Liver (tissue), 2 donors: ENCODE data around the gene DCX.

Source experiments
- TF ChIP-seq, protein P1 (sequence below): fragments of 150-350 bp; IDR thresholded peaks from 2 replicates; pipeline ENCODE4 v1.5.1; 2017; ENCODE audit warnings: improper control_type of control experiment, low read depth, low read length; ENCODE audit not compliant: missing input control
- TF ChIP-seq, protein P2 (sequence below): IDR thresholded peaks from 2 replicates; pipeline ENCODE4 v1.6.1; 2016; ENCODE audit warnings: antibody characterized with exemption
- TF ChIP-seq, protein P3 (sequence below): IDR thresholded peaks from 2 replicates; pipeline ENCODE4 v1.6.1; 2016; ENCODE audit warnings: antibody characterized with exemption, mild to moderate bottlenecking
- donor health status: healthy.

DNA sequence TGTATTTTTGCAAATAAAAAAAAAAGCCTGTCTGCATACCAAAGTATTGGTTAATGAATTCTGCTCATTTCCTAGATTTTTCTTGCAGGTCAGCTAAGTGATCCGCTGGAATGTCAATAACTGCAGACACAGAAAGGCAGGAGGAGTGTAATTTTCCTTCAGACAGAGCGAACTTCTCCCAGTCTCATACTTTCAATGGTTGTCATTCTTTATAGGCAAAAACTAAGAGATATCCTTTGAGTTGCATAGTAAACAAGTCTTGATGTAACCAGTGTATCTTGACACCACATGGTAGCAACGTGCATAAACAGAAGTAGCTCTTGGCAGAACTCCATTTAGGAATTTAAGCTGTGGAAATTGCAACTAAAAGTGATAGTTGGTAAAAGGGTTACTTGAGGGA is 149.9 kb downstream of the DCX start:
- TF ChIP-seq, protein P1, sequence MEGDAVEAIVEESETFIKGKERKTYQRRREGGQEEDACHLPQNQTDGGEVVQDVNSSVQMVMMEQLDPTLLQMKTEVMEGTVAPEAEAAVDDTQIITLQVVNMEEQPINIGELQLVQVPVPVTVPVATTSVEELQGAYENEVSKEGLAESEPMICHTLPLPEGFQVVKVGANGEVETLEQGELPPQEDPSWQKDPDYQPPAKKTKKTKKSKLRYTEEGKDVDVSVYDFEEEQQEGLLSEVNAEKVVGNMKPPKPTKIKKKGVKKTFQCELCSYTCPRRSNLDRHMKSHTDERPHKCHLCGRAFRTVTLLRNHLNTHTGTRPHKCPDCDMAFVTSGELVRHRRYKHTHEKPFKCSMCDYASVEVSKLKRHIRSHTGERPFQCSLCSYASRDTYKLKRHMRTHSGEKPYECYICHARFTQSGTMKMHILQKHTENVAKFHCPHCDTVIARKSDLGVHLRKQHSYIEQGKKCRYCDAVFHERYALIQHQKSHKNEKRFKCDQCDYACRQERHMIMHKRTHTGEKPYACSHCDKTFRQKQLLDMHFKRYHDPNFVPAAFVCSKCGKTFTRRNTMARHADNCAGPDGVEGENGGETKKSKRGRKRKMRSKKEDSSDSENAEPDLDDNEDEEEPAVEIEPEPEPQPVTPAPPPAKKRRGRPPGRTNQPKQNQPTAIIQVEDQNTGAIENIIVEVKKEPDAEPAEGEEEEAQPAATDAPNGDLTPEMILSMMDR: no peak
- TF ChIP-seq, protein P2, sequence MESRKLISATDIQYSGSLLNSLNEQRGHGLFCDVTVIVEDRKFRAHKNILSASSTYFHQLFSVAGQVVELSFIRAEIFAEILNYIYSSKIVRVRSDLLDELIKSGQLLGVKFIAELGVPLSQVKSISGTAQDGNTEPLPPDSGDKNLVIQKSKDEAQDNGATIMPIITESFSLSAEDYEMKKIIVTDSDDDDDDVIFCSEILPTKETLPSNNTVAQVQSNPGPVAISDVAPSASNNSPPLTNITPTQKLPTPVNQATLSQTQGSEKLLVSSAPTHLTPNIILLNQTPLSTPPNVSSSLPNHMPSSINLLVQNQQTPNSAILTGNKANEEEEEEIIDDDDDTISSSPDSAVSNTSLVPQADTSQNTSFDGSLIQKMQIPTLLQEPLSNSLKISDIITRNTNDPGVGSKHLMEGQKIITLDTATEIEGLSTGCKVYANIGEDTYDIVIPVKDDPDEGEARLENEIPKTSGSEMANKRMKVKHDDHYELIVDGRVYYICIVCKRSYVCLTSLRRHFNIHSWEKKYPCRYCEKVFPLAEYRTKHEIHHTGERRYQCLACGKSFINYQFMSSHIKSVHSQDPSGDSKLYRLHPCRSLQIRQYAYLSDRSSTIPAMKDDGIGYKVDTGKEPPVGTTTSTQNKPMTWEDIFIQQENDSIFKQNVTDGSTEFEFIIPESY: no peak
- TF ChIP-seq, protein P3, sequence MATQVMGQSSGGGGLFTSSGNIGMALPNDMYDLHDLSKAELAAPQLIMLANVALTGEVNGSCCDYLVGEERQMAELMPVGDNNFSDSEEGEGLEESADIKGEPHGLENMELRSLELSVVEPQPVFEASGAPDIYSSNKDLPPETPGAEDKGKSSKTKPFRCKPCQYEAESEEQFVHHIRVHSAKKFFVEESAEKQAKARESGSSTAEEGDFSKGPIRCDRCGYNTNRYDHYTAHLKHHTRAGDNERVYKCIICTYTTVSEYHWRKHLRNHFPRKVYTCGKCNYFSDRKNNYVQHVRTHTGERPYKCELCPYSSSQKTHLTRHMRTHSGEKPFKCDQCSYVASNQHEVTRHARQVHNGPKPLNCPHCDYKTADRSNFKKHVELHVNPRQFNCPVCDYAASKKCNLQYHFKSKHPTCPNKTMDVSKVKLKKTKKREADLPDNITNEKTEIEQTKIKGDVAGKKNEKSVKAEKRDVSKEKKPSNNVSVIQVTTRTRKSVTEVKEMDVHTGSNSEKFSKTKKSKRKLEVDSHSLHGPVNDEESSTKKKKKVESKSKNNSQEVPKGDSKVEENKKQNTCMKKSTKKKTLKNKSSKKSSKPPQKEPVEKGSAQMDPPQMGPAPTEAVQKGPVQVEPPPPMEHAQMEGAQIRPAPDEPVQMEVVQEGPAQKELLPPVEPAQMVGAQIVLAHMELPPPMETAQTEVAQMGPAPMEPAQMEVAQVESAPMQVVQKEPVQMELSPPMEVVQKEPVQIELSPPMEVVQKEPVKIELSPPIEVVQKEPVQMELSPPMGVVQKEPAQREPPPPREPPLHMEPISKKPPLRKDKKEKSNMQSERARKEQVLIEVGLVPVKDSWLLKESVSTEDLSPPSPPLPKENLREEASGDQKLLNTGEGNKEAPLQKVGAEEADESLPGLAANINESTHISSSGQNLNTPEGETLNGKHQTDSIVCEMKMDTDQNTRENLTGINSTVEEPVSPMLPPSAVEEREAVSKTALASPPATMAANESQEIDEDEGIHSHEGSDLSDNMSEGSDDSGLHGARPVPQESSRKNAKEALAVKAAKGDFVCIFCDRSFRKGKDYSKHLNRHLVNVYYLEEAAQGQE: no peak
